H1 (cell line): ENCODE data around the gene TSC22D1. TPM values are rescaled to one million over a fixed set of nuclear protein-coding genes. Genes with fewer than 3 reads are reported as not detected.

Experiments
- CTCF ChIA-PET: fragments of 300-600 bp; sonication (Branson Sonifier 250); formaldehyde crosslinking; loops from one replicate; lab custom pipeline; 2021; ENCODE audit not compliant: partially characterized antibody; lab: Charles Lee
- POLR2A ChIA-PET: fragments of 300-600 bp; sonication (Branson Sonifier 250); formaldehyde crosslinking; loops from one replicate; lab custom pipeline; 2021; ENCODE audit warnings: inconsistent platforms; ENCODE audit not compliant: partially characterized antibody; lab: Charles Lee
- DNase-seq, 2 experiments: peaks; one replicate each; pipeline versions ENCODE4 v3.0.0 to v3.0.0-alpha.2; 2010 to 2022; ENCODE audit warnings: low spot score in 2 of 2, low read depth in 1 of 2, mixed read lengths in 1 of 2
- FAIRE-seq: peaks from 2 replicates; lab custom pipeline; 2011; peaks lifted over from hg19 to GRCh38; lab: Jason Lieb, UNC
- H2AFZ ChIP-seq: 2 replicates; pipeline ENCODE4 v1.8.1; 2012; ENCODE audit warnings: low read length, inconsistent platforms
- H2AK5ac ChIP-seq: 2 replicates; pipeline ENCODE4 v1.6.1; 2013; ENCODE audit warnings: low read depth, low read length
- H2BK120ac ChIP-seq: replicated peaks from 2 replicates; pipeline ENCODE3; 2013; ENCODE audit warnings: low read depth, low read length, inconsistent platforms
- H2BK12ac ChIP-seq: 2 replicates; pipeline ENCODE4 v1.6.1; 2013; ENCODE audit warnings: low read depth, low read length
- H2BK15ac ChIP-seq: 2 replicates; pipeline ENCODE4 v1.6.1; 2013; ENCODE audit warnings: low read length
- H2BK20ac ChIP-seq: 2 replicates; pipeline ENCODE4 v1.6.1; 2013; ENCODE audit warnings: low read length
- H2BK5ac ChIP-seq: 2 replicates; pipeline ENCODE4 v1.6.1; 2013; ENCODE audit warnings: low read depth, low read length
- H3K14ac ChIP-seq: 2 replicates; pipeline ENCODE4 v1.6.1; 2013; ENCODE audit warnings: inconsistent platforms; ENCODE audit not compliant: insufficient read length
- H3K18ac ChIP-seq: 2 replicates; pipeline ENCODE4 v1.6.1; 2013; ENCODE audit warnings: low read length; ENCODE audit errors: extremely low read depth
- H3K23ac ChIP-seq: 2 replicates; pipeline ENCODE4 v1.6.1; 2013; ENCODE audit warnings: inconsistent platforms; ENCODE audit not compliant: insufficient read length
- H3K23me2 ChIP-seq: 2 replicates; pipeline ENCODE4 v1.6.1; 2013; ENCODE audit warnings: low read depth, low read length
- H3K27ac ChIP-seq: 2 replicates; pipeline ENCODE4 v1.6.1; 2011; ENCODE audit warnings: low read depth, low read length, inconsistent platforms
- H3K27me3 ChIP-seq, 4 experiments: replicated peaks in 1 of 4; 1 replicate in 1 of 4; 2 replicates in 3 of 4; pipeline versions ENCODE4 v1.6.1 to v1.8.1; 2011 to 2013; ENCODE audit warnings: low read length in 3 of 4, mild to moderate bottlenecking in 3 of 4, inconsistent platforms in 2 of 4, mixed read lengths in 2 of 4, moderate library complexity in 1 of 4; ENCODE audit not compliant: control insufficient read depth in 3 of 4, insufficient read depth in 3 of 4; ENCODE audit errors: extremely low read depth in 1 of 4
- H3K36me3 ChIP-seq, 4 experiments: 2 replicates each; pipeline versions ENCODE4 v1.6.1 to v1.8.1; 2011 to 2013; ENCODE audit warnings: mild to moderate bottlenecking in 4 of 4, low read length in 3 of 4, moderate library complexity in 2 of 4, control low read depth in 1 of 4, inconsistent platforms in 1 of 4; ENCODE audit not compliant: insufficient read depth in 4 of 4, control insufficient read depth in 2 of 4
- H3K4ac ChIP-seq: replicated peaks from 2 replicates; pipeline ENCODE3; 2013; ENCODE audit warnings: low read length, low read depth, mixed read lengths, inconsistent platforms; ENCODE audit not compliant: insufficient read length
- H3K4me1 ChIP-seq, 4 experiments: replicated peaks in 1 of 4; 1 replicate in 1 of 4; 2 replicates in 3 of 4; pipeline versions ENCODE4 v1.6.1 to v1.8.1; 2011 to 2013; ENCODE audit warnings: low read length in 3 of 4, inconsistent platforms in 2 of 4, mixed read lengths in 1 of 4; ENCODE audit not compliant: insufficient read depth in 4 of 4, control insufficient read depth in 3 of 4
- H3K4me2 ChIP-seq, 2 experiments: 2 replicates each; pipeline versions ENCODE4 v1.6.1 to v1.8.1; 2011 to 2013; ENCODE audit warnings: low read depth in 2 of 2, low read length in 2 of 2, control low read depth in 1 of 2, inconsistent platforms in 1 of 2, mild to moderate bottlenecking in 1 of 2; ENCODE audit not compliant: insufficient read depth in 1 of 2
- H3K4me3 ChIP-seq, 4 experiments: fragments of 200-600, 300-600 bp in 1 of 4; sonication (generic), shearing (Covaris generic), sonication (Bioruptor Twin) in 1 of 4; 2 replicates each; pipeline versions ENCODE4 v1.5.1 to v1.8.1; 2011 to 2016; ENCODE audit warnings: low read length in 4 of 4, low read depth in 3 of 4, control low read depth in 2 of 4, inconsistent platforms in 2 of 4, mild to moderate bottlenecking in 2 of 4, mixed read lengths in 1 of 4, moderate library complexity in 1 of 4; ENCODE audit not compliant: insufficient read depth in 2 of 4; ENCODE audit errors: extremely low read depth in 1 of 4
- H3K56ac ChIP-seq: replicated peaks from 2 replicates; pipeline ENCODE3; 2013; ENCODE audit warnings: low read depth, mild to moderate bottlenecking, mixed read lengths, low read length, inconsistent platforms; ENCODE audit not compliant: insufficient read length
- H3K79me1 ChIP-seq: 2 replicates; pipeline ENCODE4 v1.6.1; 2013; ENCODE audit warnings: low read depth, low read length, control low read depth
- H3K79me2 ChIP-seq, 2 experiments: 2 replicates each; pipeline versions ENCODE4 v1.6.1 to v1.8.1; 2012 to 2013; ENCODE audit warnings: low read length in 2 of 2, mild to moderate bottlenecking in 2 of 2, inconsistent platforms in 1 of 2; ENCODE audit not compliant: insufficient read depth in 2 of 2, control insufficient read depth in 1 of 2
- H3K9ac ChIP-seq, 4 experiments: replicated peaks in 1 of 4; 1 replicate in 1 of 4; 2 replicates in 3 of 4; pipeline versions ENCODE4 v1.6.1 to v1.8.1; 2011 to 2013; ENCODE audit warnings: low read depth in 3 of 4, low read length in 3 of 4, control low read depth in 2 of 4, mild to moderate bottlenecking in 2 of 4, moderate library complexity in 2 of 4, inconsistent platforms in 1 of 4; ENCODE audit errors: extremely low read depth in 1 of 4
- H3K9me3 ChIP-seq, 2 experiments: 2 replicates each; pipeline versions ENCODE4 v1.6.1 to v1.8.1; 2012 to 2013; ENCODE audit warnings: mild to moderate bottlenecking in 2 of 2, moderate library complexity in 2 of 2, control low read depth in 1 of 2, inconsistent platforms in 1 of 2, low read depth in 1 of 2, low read length in 1 of 2, mixed read lengths in 1 of 2; ENCODE audit not compliant: insufficient read depth in 2 of 2
- H4K20me1 ChIP-seq, 2 experiments: replicated peaks in 1 of 2; 2 replicates each; pipeline versions ENCODE3 to v1.8.1; 2011 to 2013; ENCODE audit warnings: inconsistent platforms in 2 of 2, low read length in 2 of 2, mild to moderate bottlenecking in 1 of 2; ENCODE audit not compliant: insufficient read depth in 2 of 2, control insufficient read depth in 1 of 2
- H4K5ac ChIP-seq: 2 replicates; pipeline ENCODE4 v1.6.1; 2013; ENCODE audit warnings: low read length, low read depth, mixed read lengths, inconsistent platforms; ENCODE audit not compliant: insufficient read length
- H4K8ac ChIP-seq: 2 replicates; pipeline ENCODE4 v1.8.0; 2013; ENCODE audit warnings: mild to moderate bottlenecking, moderate library complexity, low read length, inconsistent platforms; ENCODE audit not compliant: insufficient read depth; ENCODE audit errors: extremely low read depth
- H4K91ac ChIP-seq: replicated peaks from 2 replicates; pipeline ENCODE3; 2013; ENCODE audit warnings: low read length, mixed read lengths, inconsistent platforms; ENCODE audit not compliant: insufficient read length
- ASH2L ChIP-seq: fragments of 200-600, 300-600 bp; sonication (generic); IDR thresholded peaks from one replicate; pipeline ENCODE4 v1.7.1; 2017; ENCODE audit warnings: low read length
- BRCA1 ChIP-seq: IDR thresholded peaks from 2 replicates; pipeline ENCODE4 v1.6.1; 2012; ENCODE audit warnings: low read depth, low read length, improper control_type of control experiment
- CTCF ChIP-seq, 3 experiments: IDR thresholded peaks; 1 replicate in 2 of 3; 2 replicates in 1 of 3; pipeline versions ENCODE4 v1.5.1 to v1.6.1; 2011; ENCODE audit warnings: low read length in 3 of 3, mild to moderate bottlenecking in 3 of 3, inconsistent platforms in 2 of 3, low read depth in 1 of 3, moderate library complexity in 1 of 3; ENCODE audit not compliant: insufficient read depth in 1 of 3; ENCODE audit errors: control extremely low read depth in 1 of 3
- EGR1 ChIP-seq: IDR thresholded peaks from 2 replicates; pipeline ENCODE4 v1.6.1; 2011; ENCODE audit warnings: low read depth, low read length, borderline replicate concordance
- RXRA ChIP-seq: IDR thresholded peaks from 2 replicates; pipeline ENCODE4 v1.6.1; 2011; ENCODE audit warnings: low read depth, mild to moderate bottlenecking, low read length, moderate library complexity; ENCODE audit not compliant: insufficient read depth
- SUZ12 ChIP-seq: fragments of 200-600 bp; sonication (generic); IDR thresholded peaks from 2 replicates; pipeline ENCODE4 v1.6.1; 2012; ENCODE audit warnings: mild to moderate bottlenecking, inconsistent platforms, low read length, moderate library complexity, mixed read lengths
- USF2 ChIP-seq: IDR thresholded peaks from 2 replicates; pipeline ENCODE4 v1.6.1; 2011; ENCODE audit warnings: low read length, improper control_type of control experiment
- ZNF274 ChIP-seq: IDR thresholded peaks from 2 replicates; pipeline ENCODE4 v1.7.0; 2012; ENCODE audit warnings: low read length, borderline replicate concordance; ENCODE audit errors: extremely low read depth
- WGBS, 2 experiments: shearing (Covaris generic) in 1 of 2; methylation state at CpG; one replicate each; pipeline versions ENCODE4 v1.1.6 to v1.1.7; 2013 to 2015; ENCODE audit warnings: low lambda C conversion rate in 2 of 2, mixed read lengths in 2 of 2, inconsistent platforms in 1 of 2, low coverage in 1 of 2, missing lambda C conversion rate in 1 of 2; ENCODE audit not compliant: insufficient replicate concordance in 2 of 2, insufficient coverage in 1 of 2, insufficient read length in 1 of 2; ENCODE audit errors: extremely low coverage in 1 of 2, missing lambda C conversion rate in 1 of 2; 5-methylcytosine and 5-hydroxymethylcytosine counted together
- polyA plus RNA-seq, 7 experiments: library from polyadenylated mRNA; depleted of rRNA in 3 of 7; stranded (reverse) in 5 of 7; unstranded in 2 of 7; fragments of >200 nt in 5 of 7; fragments of 200-250 nt in 2 of 7; gene quantifications; 1 replicate in 5 of 7; 2 replicates in 1 of 7; 4 replicates in 1 of 7; pipeline versions ENCODE4 v1.2.1 to v1.2.3, GENCODE V29; 2011 to 2013; ENCODE audit warnings: missing spikeins in 2 of 7, mixed read lengths in 2 of 7
- total RNA-seq: library from RNA; stranded (reverse); fragmentation: NEBNext Ultra II Directional; extraction: Animal tissue kit (Norgen Biotek cat#: 25700); gene quantifications from 2 replicates; pipeline ENCODE4 v1.2.1, GENCODE V29; 2021

TSC22D1 gene
- total and polyA plus RNA-seq, 2 of the 8 experiments (the other 6 are each of a cell fraction or from before 2014, with no cell fraction given): 52.6 to 80.9 TPM

- Histone ChIP-seq H4K8ac (no peak overlapping the region), H4K20me1 (no peaks in the 10 kb centered on the region), H3K4me2 (no peak overlapping the region), H2AK5ac (no peak overlapping the region), H2BK120ac (no peak overlapping the region), H2BK15ac (no peak overlapping the region), H4K5ac (no peak overlapping the region), H2BK5ac (no peak overlapping the region), H3K9ac (no peak overlapping the region), H3K14ac (no peak overlapping the region), H2AFZ (0 out of 2 replicates have a peak overlapping the region, but pooled peaks have one; percentile 84), H3K23me2 (no peaks in the 10 kb centered on the region), H3K23ac (no peak overlapping the region), H3K4ac (no peak overlapping the region), H3K79me1 (no peaks in the 10 kb centered on the region), H3K36me3 (no peaks in the 10 kb centered on the region), H2BK20ac (no peak overlapping the region), H4K91ac (no peak overlapping the region), H3K18ac (no peak overlapping the region), H3K9me3 (no peaks in the 10 kb centered on the region), H2BK12ac (no peak overlapping the region), H3K4me1 (no peaks in the 10 kb centered on the region), H3K56ac (no peak overlapping the region), H3K27ac (no peak overlapping the region), H3K79me2 (no peaks in the 10 kb centered on the region), H3K27me3 (no peaks in the 10 kb centered on the region), H3K4me3 (no peak overlapping the region)
- DNase-seq: no peak
- WGBS, 2 experiments: 93% methylated on average over 1 of the region's 1 CpG; no CpG with 5 or more reads in 1 of the 2 experiments
- POLR2A ChIA-PET: no interaction called here
- TF ChIP-seq ASH2L (no peak), SUZ12 (no peak), EGR1 (no peak), RXRA (no peak), BRCA1 (no peak), ZNF274 (no peak), USF2 (no peak), CTCF (IDR thresholded peaks at IDR 0.05; ENCODE audit: control extremely low read depth in 1 of 3, insufficient read depth in 1 of 3, low read depth in 1 of 3, low read length in 3 of 3) (no peak)
- peak; percentile 32 for FAIRE-seq
- CTCF ChIA-PET: interaction anchor here (1.0 to 1.3 kb wide), 2 partner anchors 12 to 196 kb away, joined by 3 read pairs; no protein-coding TSS in a partner anchor
Measured at GRCh38 chr13:44622261-44622660, 46.1 kb upstream of the TSC22D1 start.
